Measurements from ENCODE around the gene PTPRB. TPM values are rescaled to one million over a fixed set of nuclear protein-coding genes. Genes with fewer than 3 reads are reported as not detected.

Gene PTPRB
- under 1 TPM in 1 of 2 donors, not detected in 1; 0.24 TPM for total RNA-seq

- Mint-ChIP-seq H3K4me3 (no peak within 1 kb of the TSS), H3K9me3 (no peaks in the 10 kb centered on the region), H3K4me1 (no peaks in the 10 kb centered on the region), H3K27me3 (peaks cover 15% of the 10 kb centered on the region), H3K27ac (no peak within 1 kb of the TSS), H3K36me3 (ENCODE audit: low read depth) (no peaks in the 10 kb centered on the region)
- no peak for ATAC-seq (replicated peaks)
Observed at GRCh38 chr12:70637303-70638085, at the start of gene PTPRB. TSS of gene PTPRB (minus strand) at chr12:70637429. CDS start at chr12:70637395, 34 bp downstream.

- Mint-ChIP-seq H3K9me3 (no peaks in the 10 kb centered on the region), H3K27ac (no peak overlapping the region), H3K36me3 (ENCODE audit: low read depth) (no peaks in the 10 kb centered on the region), H3K4me3 (no peak overlapping the region), H3K4me1 (no peaks in the 10 kb centered on the region), H3K27me3 (no peaks in the 10 kb centered on the region)
- ATAC-seq (replicated peaks): no peak
Observed at GRCh38 chr12:70686907-70687306, 49.7 kb upstream of the PTPRB start.

- Mint-ChIP-seq H3K36me3 (ENCODE audit: low read depth) (no peaks in the 10 kb centered on the region), H3K9me3 (no peaks in the 10 kb centered on the region), H3K4me3 (no peak overlapping the region), H3K27ac (no peak overlapping the region), H3K27me3 (no peaks in the 10 kb centered on the region), H3K4me1 (no peaks in the 10 kb centered on the region)
- no peak for ATAC-seq (replicated peaks)
Observed at GRCh38 chr12:70686299-70686698, 49.1 kb upstream of the PTPRB start.

DNA sequence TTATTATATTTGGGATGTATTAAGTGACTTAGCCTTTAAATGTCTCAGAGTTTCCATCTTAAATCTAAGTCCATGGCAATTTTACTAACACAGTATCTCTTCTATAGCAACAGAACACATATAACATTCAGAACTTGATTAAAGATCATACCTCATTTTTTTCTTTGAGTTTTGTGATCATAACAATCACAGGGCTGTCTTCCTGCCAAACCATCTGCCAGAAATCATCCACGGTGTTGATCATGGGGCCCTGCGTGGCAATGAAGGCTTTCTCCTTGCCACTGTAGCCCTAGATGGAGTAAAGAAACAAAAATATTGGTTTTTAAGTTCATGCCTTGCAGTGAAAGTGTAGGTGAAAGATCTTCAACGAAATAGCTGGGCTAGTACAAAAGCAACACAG, 46.7 kb upstream of the PTPRB start:
- H3K4me3 Mint-ChIP-seq: no peak overlapping the region
- ATAC-seq (replicated peaks): no peak

GRCh38 chr12:70671698-70672097, 34.5 kb upstream of the PTPRB start:
- peaks cover 4% of the 10 kb centered on the region for H3K9me3 Mint-ChIP-seq
- H3K36me3 Mint-ChIP-seq (ENCODE audit: low read depth): no peaks in the 10 kb centered on the region
- peaks cover 7% of the 10 kb centered on the region for H3K27me3 Mint-ChIP-seq
- ATAC-seq (replicated peaks): no peak
- H3K4me3 Mint-ChIP-seq: no peak overlapping the region
- H3K4me1 Mint-ChIP-seq: no peaks in the 10 kb centered on the region
- H3K27ac Mint-ChIP-seq: no peak overlapping the region

More for the DNA sequence above, 46.7 kb upstream of the PTPRB start:
- Mint-ChIP-seq H3K4me1 (no peaks in the 10 kb centered on the region), H3K27ac (no peak overlapping the region), H3K36me3 (ENCODE audit: low read depth) (no peaks in the 10 kb centered on the region), H3K9me3 (no peaks in the 10 kb centered on the region), H3K27me3 (peaks cover 3% of the 10 kb centered on the region)

- Mint-ChIP-seq H3K27ac (no peak overlapping the region), H3K36me3 (ENCODE audit: low read depth) (no peaks in the 10 kb centered on the region), H3K4me3 (no peak overlapping the region), H3K9me3 (peaks cover 2% of the 10 kb centered on the region), H3K4me1 (no peaks in the 10 kb centered on the region), H3K27me3 (peaks cover 7% of the 10 kb centered on the region)
- ATAC-seq (replicated peaks): no peak
Observed at GRCh38 chr12:70670948-70671347, 33.7 kb upstream of the PTPRB start.

GRCh38 chr12:70667253-70667652, 30.0 kb upstream of the PTPRB start:
- Mint-ChIP-seq H3K27me3 (peaks cover 7% of the 10 kb centered on the region), H3K36me3 (ENCODE audit: low read depth) (no peaks in the 10 kb centered on the region), H3K4me1 (no peaks in the 10 kb centered on the region), H3K4me3 (no peak overlapping the region), H3K9me3 (no peaks in the 10 kb centered on the region), H3K27ac (no peak overlapping the region)
- ATAC-seq (replicated peaks): no peak

DNA sequence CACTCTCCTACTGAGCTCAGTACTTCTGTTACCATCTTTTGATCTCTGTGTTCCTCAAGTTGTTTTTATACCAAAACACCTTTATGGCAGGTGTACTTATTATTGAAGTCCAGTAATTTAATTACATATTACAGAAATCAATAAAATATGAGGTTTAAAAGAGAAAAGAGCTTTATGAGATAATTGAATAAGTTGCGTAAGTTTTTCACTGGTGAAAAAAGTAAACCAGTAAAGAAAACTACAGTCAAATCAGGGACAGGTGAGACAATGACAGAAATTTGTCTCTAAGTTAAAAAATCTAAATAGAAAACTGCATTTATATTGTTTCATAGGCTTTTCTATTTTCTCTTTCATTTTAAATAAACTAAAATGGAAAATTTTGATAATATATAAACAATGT, 29.1 kb upstream of the PTPRB start:
- peaks cover 7% of the 10 kb centered on the region for H3K27me3 Mint-ChIP-seq
- peaks cover 7% of the 10 kb centered on the region for H3K4me1 Mint-ChIP-seq
- no peak overlapping the region for H3K4me3 Mint-ChIP-seq
- no peaks in the 10 kb centered on the region for H3K36me3 Mint-ChIP-seq (ENCODE audit: low read depth)
- no peak for ATAC-seq (replicated peaks)
- no peak overlapping the region for H3K27ac Mint-ChIP-seq
- no peaks in the 10 kb centered on the region for H3K9me3 Mint-ChIP-seq

DNA sequence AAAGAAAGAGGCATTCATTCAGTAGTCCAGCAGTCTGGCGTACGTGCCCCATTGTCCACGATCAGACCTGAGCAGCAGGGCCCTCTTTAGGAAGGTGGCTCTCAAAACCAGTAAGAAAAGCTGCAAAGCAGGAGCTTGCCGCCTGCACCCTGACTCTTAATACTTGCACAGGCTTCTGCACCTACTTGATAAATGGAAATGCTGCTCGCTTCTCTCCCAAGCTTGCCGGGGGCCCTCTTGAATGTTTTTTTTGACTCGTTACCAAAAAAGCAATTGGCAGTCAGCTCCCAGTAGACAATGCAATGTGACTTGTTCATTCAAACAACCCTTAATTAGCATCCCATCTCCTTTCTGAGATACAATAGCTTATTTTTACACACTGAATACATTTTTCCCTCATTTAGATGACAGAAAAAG, 27.2 kb upstream of the PTPRB start:
- Mint-ChIP-seq H3K4me1 (peaks cover 7% of the 10 kb centered on the region), H3K4me3 (no peak overlapping the region), H3K27me3 (peaks cover 7% of the 10 kb centered on the region), H3K9me3 (no peaks in the 10 kb centered on the region), H3K36me3 (ENCODE audit: low read depth) (no peaks in the 10 kb centered on the region), H3K27ac (no peak overlapping the region)
- ATAC-seq (replicated peaks): no peak

DNA sequence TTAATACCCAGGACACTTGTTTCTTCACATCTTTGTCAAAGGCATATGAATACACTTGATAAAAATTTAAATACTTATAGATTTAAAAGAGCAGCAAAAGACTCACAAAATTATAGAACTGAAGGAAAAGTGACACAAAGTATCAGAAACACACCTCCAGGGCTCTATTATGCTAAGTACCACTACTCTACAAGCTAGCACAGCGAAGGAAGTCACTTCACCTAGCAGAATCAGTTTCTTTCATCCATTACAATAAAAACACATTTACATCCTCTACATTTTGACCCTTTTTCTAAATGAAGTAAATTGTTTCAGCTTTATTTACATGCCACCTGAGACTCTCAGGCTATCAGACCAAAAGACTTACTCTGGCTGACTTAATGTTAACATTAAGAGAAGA, 26.6 kb upstream of the PTPRB start:
- peaks cover 7% of the 10 kb centered on the region for H3K4me1 Mint-ChIP-seq
- no peaks in the 10 kb centered on the region for H3K9me3 Mint-ChIP-seq
- H3K4me3 Mint-ChIP-seq: no peak overlapping the region
- no peak for ATAC-seq (replicated peaks)
- no peaks in the 10 kb centered on the region for H3K36me3 Mint-ChIP-seq (ENCODE audit: low read depth)
- peaks cover 4% of the 10 kb centered on the region for H3K27me3 Mint-ChIP-seq
- no peak overlapping the region for H3K27ac Mint-ChIP-seq

DNA sequence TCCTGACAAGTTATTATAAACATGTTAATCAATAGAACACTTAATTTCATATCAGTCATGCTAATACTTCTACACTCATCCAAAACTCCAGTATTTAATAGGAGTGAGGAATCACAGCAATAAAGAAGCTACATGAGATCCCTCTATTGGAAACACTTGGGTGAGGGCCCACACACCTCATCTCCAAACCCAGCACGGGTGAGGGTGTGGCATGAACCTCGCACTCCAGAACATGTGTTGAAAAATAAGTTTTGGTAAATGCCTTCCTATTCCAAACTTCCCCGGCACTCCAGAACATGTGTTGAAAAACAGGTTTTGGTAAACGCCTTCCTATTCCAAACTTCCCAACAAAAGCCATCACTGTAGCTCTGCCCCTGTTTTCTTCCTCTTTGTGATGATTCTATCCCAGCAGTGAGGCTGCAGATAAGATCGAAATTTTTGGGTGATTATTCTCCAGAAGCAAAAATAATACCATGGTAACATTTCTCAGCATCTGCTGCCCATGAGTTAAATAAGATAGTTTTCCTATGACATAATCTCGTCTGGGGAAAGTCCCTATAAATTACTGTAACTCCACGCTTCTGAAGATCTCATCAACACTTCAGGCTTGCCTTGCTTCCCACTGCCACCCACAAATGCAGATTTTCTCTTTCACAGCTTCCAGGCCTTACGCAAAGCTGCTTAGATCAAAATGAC, 24.4 kb upstream of the PTPRB start:
- H3K27ac Mint-ChIP-seq: no peak overlapping the region
- H3K9me3 Mint-ChIP-seq: no peaks in the 10 kb centered on the region
- H3K27me3 Mint-ChIP-seq: peaks cover 4% of the 10 kb centered on the region
- no peaks in the 10 kb centered on the region for H3K36me3 Mint-ChIP-seq (ENCODE audit: low read depth)
- H3K4me1 Mint-ChIP-seq: peaks cover 7% of the 10 kb centered on the region
- ATAC-seq (replicated peaks): peak; percentile 29
- peak overlapping the region; percentile 30 for H3K4me3 Mint-ChIP-seq

GRCh38 chr12:70660620-70661219, 23.5 kb upstream of the PTPRB start:
- no peaks in the 10 kb centered on the region for H3K36me3 Mint-ChIP-seq (ENCODE audit: low read depth)
- H3K27me3 Mint-ChIP-seq: peaks cover 4% of the 10 kb centered on the region
- ATAC-seq (replicated peaks): peak; percentile 56
- H3K27ac Mint-ChIP-seq: no peak overlapping the region
- peaks cover 7% of the 10 kb centered on the region for H3K4me1 Mint-ChIP-seq
- H3K9me3 Mint-ChIP-seq: no peaks in the 10 kb centered on the region
- no peak overlapping the region for H3K4me3 Mint-ChIP-seq

DNA sequence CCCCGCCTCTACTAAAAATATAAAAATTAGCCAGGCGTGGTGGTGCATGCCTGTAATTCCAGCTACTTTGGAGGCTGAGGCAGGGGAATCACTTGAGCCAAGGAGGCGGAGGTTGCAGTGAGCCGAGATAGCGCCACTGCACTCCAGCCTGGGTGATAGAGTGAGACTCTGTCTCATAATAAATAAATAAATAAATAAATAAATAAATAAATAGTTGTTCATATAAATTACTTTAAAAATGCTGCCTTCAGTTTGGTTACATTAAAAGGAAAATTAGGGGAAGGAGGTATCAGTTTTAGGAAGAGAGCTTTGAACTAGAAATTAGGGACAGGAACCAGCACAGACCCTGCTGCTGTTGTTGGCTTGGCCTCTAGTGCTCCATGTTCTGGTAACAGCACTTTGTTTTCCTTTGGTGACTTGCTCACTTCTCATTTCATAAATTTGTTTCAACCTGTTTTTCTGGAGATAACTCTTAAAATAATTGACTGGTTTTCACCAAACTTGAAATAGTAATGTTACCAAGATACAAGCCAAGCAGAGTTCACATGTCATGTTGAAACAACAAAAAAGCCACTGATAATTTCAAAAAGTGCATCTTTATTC, 22.9 kb upstream of the PTPRB start:
- Mint-ChIP-seq H3K27ac (no peak overlapping the region), H3K36me3 (ENCODE audit: low read depth) (no peaks in the 10 kb centered on the region), H3K4me3 (no peak overlapping the region), H3K4me1 (peaks cover 7% of the 10 kb centered on the region), H3K9me3 (no peaks in the 10 kb centered on the region), H3K27me3 (peaks cover 4% of the 10 kb centered on the region)
- ATAC-seq (replicated peaks): no peak

GRCh38 chr12:70659077-70659606, 21.9 kb upstream of the PTPRB start:
- ATAC-seq (replicated peaks): no peak
- peaks cover 7% of the 10 kb centered on the region for H3K4me1 Mint-ChIP-seq
- H3K36me3 Mint-ChIP-seq (ENCODE audit: low read depth): no peaks in the 10 kb centered on the region
- H3K9me3 Mint-ChIP-seq: no peaks in the 10 kb centered on the region
- H3K4me3 Mint-ChIP-seq: no peak overlapping the region
- H3K27me3 Mint-ChIP-seq: peaks cover 4% of the 10 kb centered on the region
- H3K27ac Mint-ChIP-seq: no peak overlapping the region
